Cardiac fibroblast (primary cell): Measurements from ENCODE around the gene GAS1.
A peak's percentile ranks its signal among the peaks of the same experiment; 100 is the strongest.

Experiments
- DNase-seq, 2 donors: peaks; one replicate each; pipeline versions ENCODE4 v3.0.0 to v3.0.0-alpha.2; 2010; ENCODE audit warnings: low read depth in 2 of 2
- H3K4me3 ChIP-seq, 2 donors: replicated peaks in 1 of 2; 1 replicate in 1 of 2; 2 replicates in 1 of 2; pipeline ENCODE4 v1.5.1; 2011; ENCODE audit warnings: low read depth in 2 of 2, low read length in 2 of 2, mild to moderate bottlenecking in 2 of 2, moderate library complexity in 1 of 2
- CTCF ChIP-seq: IDR thresholded peaks from one replicate; pipeline ENCODE4 v1.5.1; 2011; ENCODE audit warnings: low read depth, mild to moderate bottlenecking, low read length, inconsistent platforms

The GAS1 gene

GRCh38 chr9:86944796-86945727, 2.2 kb downstream of the GAS1 start:
- TF ChIP-seq CTCF = no peak
- DNase-seq = peak; percentile 19 to 58
- H3K4me3 ChIP-seq = peak overlapping the region; percentile 73 to 88

GRCh38 chr9:86943201-86944113, 3.8 kb downstream of the GAS1 start:
- TF ChIP-seq CTCF = no peak
- DNase-seq = peak in 1 of 2 donors; percentile 90
- H3K4me3 ChIP-seq = peak overlapping the region in 1 of 2 donors; percentile 88

- DNase-seq = peak in 1 of 2 donors; percentile 16
- TF ChIP-seq CTCF = no peak
- H3K4me3 ChIP-seq = no peak overlapping the region
Measured at GRCh38 chr9:86942281-86943200, 4.8 kb downstream of the GAS1 start.

GRCh38 chr9:86941197-86941596, 6.1 kb downstream of the GAS1 start:
- TF ChIP-seq CTCF = no peak
- DNase-seq = no peak
- H3K4me3 ChIP-seq = no peak overlapping the region

GRCh38 chr9:86940774-86941173, 6.5 kb downstream of the GAS1 start:
- no peak for DNase-seq
- TF ChIP-seq CTCF = no peak
- H3K4me3 ChIP-seq = no peak overlapping the region

GRCh38 chr9:86939891-86940290, 7.4 kb downstream of the GAS1 start:
- H3K4me3 ChIP-seq = no peak overlapping the region
- DNase-seq = no peak
- TF ChIP-seq CTCF = no peak
